OCI-LY1 (cell line): Measurements from ENCODE around the gene PDCD1.

Source experiments
- EZH2 ChIP-seq: fragments of 200-600 bp; sonication (generic), shearing (Covaris generic); IDR thresholded peaks from 2 replicates; pipeline ENCODE4 v1.8.0; 2017; ENCODE audit warnings: borderline replicate concordance, mixed run types, mild to moderate bottlenecking, antibody characterized with exemption, low read length, moderate library complexity, mixed read lengths
- TF ChIP-seq, protein P1 (sequence below): fragments of 200-600 bp; sonication (generic), shearing (Covaris generic); IDR thresholded peaks from 2 replicates; pipeline ENCODE4 v1.5.1; 2017; ENCODE audit warnings: mild to moderate bottlenecking, antibody characterized with exemption, low read length, moderate library complexity, mixed read lengths

DNA sequence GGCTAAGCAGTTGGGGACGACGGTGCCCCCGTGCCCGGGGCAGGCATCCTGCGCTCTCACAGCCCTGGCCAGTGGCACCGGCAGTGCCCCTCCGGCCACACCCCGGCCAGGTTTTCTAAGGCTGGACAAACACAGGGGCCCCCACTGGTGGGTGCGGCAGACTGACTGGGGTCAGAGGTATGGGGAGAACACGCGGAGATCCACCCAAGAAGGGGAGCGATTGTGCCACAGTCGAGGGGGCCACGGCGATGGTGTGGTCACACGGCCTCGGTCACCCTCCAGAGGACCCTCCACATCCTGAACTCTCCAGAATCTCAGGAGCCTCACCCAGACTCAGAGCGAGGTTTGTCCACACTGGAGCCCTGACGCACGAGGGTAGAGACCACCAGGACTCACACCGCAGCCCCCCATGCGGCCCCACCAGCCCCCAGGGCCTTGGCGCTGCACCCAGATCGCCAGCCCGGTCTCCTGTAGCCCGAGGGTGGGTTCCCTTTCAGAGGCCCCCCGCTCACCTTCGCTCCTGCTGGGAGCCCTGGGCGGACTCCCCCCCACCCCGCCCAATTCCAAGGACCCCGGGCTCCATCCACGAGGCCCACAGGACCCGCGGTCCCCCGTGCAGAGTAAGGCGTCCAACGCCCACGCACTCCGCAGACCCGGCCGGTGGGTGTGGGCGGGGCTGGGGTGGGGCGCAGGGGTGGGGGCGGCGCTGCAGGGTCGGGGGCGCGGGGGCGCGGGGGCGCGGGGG is 15.2 kb downstream of the PDCD1 start:
- TF ChIP-seq, protein P1, sequence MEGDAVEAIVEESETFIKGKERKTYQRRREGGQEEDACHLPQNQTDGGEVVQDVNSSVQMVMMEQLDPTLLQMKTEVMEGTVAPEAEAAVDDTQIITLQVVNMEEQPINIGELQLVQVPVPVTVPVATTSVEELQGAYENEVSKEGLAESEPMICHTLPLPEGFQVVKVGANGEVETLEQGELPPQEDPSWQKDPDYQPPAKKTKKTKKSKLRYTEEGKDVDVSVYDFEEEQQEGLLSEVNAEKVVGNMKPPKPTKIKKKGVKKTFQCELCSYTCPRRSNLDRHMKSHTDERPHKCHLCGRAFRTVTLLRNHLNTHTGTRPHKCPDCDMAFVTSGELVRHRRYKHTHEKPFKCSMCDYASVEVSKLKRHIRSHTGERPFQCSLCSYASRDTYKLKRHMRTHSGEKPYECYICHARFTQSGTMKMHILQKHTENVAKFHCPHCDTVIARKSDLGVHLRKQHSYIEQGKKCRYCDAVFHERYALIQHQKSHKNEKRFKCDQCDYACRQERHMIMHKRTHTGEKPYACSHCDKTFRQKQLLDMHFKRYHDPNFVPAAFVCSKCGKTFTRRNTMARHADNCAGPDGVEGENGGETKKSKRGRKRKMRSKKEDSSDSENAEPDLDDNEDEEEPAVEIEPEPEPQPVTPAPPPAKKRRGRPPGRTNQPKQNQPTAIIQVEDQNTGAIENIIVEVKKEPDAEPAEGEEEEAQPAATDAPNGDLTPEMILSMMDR = no peak
- no peak for TF ChIP-seq EZH2
